GM18520 (cell line): ENCODE measurements around the gene SAT2.
A peak's percentile ranks its signal among the peaks of the same experiment; 100 is the strongest.
"Not testable (repeated sequence)": the region's sequence is repeated elsewhere in the genome, so short reads cannot be mapped to it uniquely, and the experiment has no call there.

Experiments
- ATAC-seq: cut with Tn5 transposase; IDR thresholded peaks from one replicate; pipeline ENCODE4 v1.9.1; 2021; ENCODE audit not compliant: unreplicated experiment

Gene SAT2

GRCh38 chr17:7627250-7628121 is at the start of gene SAT2:
Gene SAT2, minus strand, starts transcription at chr17:7627821. Its CDS starts 186 bp downstream, at chr17:7627635.
- ATAC-seq = peak; percentile 66

DNA sequence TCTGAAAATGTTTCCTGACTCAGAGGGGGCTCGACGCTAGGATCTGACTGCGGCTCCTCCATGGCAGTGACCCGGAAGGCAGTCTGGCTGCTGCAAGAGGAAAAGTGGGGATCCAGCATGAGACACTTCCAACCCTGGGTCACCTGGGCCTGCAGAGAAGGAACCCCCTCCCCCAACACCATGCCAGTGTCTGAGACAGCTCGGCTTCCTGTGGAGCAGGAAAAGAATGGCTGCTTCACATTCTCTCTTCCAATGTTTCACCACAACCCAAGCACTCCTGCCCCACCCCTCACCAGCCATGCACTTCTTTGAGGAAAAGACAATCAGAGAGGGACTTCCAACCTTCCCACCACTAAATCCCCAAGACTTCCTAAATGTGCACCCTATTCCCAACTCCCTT is 48.9 kb upstream of the SAT2 start:
- ATAC-seq = no peak

DNA sequence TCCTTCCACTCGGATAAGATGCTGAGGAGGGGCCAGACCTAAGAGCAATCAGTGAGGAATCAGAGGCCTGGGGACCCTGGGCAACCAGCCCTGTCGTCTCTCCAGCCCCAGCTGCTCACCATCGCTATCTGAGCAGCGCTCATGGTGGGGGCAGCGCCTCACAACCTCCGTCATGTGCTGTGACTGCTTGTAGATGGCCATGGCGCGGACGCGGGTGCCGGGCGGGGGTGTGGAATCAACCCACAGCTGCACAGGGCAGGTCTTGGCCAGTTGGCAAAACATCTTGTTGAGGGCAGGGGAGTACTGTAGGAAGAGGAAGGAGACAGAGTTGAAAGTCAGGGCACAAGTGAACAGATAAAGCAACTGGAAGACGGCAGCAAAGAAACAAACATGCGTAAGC is 47.3 kb upstream of the SAT2 start:
- ATAC-seq = no peak

DNA sequence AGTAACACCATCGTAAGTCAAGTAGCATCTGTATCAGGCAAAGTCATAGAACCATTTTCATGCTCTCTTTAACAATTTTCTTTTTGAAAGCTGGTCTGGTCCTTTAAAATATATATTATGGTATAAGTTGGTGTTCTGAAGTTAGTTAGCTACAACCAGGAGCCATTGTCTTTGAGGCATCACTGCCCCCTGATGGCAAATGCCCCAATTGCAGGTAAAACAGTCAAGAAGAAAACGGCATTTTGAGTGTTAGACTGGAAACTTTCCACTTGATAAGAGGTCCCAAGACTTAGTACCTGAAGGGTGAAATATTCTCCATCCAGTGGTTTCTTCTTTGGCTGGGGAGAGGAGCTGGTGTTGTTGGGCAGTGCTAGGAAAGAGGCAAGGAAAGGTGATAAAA is 45.6 kb upstream of the SAT2 start:
- ATAC-seq = no peak

GRCh38 chr17:7668482-7668881 is 40.9 kb upstream of the SAT2 start:
- no peak for ATAC-seq

DNA sequence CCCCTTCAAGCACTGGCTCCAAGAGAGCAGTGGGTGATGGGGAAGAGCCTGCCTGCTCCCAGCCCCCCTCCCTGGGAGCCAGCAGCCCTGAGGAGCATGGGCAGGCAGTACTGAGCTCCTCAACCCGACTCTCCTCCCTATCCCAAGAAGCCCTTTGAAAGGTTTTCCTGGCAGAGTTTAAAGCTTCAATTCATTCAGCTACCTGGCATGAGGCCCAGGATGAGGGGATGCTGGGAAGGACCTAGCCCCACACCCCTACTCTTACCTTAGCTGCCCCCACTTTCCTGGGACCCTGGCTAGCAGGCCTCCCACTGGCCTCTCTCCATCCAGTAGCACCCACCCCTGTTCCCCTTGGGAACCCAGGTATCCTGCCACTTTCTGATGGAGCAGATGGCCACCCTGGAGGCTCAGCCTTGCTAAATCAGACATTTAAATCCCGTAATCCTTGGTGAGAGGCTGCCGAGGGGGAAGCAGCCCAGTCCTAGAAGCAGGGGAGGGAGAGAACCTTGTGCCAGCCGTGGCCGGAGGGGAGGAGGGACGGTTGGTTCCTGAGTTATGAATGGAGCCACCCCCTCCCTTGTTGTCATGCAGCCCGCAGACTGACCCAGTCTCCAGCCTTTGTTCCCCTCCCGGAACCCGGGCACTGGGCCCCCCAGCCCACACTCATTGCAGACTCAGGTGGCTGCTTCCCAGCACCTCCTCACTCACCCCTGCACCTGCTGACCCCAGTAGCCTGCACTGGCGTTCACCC is 40.2 kb upstream of the SAT2 start:
- no peak for ATAC-seq

- no peak for ATAC-seq
These were observed 29.5 kb upstream of the SAT2 start for GRCh38 chr17:7656958-7657609.

DNA sequence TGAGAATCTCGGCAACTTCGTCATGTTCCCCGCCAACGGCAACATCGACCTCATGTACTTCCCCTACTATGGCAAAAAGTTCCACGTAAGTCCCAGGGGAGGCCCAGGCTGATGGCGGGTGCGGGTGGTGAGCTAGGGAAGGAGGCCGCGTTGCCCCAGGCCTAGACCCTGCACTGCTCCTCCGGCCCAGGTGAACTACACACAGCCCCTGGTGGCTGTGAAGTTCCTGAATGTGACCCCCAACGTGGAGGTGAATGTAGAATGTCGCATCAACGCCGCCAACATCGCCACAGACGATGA is 27.9 kb upstream of the SAT2 start:
- ATAC-seq = no peak

- no peak for ATAC-seq
These were observed 27.4 kb upstream of the SAT2 start for GRCh38 chr17:7654832-7655540.

DNA sequence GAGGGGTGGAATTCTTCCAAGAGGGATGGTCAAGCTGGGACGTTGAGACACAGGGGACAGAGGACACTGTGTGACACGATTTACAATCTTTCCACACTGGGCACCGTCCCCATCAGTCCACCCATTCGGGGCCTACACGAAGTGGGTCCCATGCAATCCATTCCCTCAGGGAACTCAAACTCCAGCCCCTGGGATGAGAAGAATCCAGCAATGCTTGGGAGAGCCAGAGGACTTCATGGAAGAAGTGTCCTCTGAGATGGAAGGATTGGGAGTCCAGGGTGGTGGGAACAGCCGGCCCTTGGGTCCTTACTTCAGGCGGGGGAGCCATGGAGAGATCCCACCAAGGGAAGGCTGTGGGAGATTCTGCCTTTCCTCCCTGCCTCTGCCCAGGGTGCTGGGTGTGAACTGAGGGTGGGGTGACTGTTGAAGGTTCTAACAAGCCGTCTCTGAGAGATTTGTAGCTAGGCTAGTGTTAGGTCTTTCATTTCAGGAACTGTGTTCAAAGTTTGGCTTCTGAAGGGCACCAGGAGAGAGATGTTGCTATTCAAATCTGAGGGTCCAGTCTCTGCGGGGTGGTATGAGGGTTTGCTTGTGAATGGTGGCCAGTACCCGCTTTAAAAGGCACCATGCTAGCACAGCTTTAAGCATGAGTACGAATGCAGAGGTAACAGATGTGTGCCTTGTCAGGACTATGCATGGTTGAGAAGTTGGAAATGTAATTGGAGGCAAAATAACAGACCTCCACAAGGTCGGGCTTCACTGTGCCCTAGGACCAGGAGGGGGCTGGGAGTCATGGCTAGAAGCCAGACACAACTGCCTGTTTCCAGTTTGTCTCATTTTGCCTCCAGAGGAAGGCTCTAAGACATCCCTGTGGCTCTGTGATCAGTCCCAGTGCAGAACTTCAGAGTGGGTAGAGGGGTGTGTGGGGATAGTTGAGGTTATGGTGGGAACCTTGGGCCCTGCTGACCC is 25.1 kb upstream of the SAT2 start:
- no peak for ATAC-seq

DNA sequence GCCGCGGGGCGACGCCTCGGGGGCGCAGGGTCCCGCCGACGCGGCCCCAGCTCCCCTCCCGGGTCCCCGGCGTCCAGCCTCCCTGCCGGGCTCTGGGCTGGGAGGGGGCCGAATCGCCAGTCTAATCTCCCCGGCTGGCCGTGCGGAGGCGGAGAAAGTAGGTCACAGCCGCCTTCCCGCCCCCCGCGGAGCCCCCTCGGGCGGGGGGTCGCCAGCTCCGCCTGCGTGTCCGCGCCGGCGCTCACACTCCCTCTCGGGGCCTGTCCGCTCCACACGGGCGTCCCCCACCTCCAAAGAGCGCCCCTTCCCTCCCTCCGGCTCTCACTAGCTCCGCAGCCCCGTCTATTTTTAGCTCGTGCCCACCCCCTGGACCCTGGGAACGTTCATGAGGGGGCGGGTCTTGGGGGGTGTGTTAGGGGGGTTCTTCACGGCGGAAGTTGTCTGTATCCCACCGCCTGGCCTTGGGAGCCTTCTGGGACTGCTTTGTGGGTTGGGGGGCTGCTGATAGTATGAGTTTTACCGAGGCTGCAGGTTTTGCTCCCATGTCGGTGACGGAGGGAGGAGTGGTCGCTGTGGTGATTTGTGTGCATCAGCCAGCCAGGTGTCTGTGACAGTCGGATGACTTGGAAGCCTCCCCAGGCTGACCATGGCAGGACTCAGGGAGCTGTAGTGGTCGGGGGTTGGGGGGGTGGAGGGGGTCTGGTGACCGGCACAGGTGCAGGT is 24.2 kb upstream of the SAT2 start:
- ATAC-seq = no peak

DNA sequence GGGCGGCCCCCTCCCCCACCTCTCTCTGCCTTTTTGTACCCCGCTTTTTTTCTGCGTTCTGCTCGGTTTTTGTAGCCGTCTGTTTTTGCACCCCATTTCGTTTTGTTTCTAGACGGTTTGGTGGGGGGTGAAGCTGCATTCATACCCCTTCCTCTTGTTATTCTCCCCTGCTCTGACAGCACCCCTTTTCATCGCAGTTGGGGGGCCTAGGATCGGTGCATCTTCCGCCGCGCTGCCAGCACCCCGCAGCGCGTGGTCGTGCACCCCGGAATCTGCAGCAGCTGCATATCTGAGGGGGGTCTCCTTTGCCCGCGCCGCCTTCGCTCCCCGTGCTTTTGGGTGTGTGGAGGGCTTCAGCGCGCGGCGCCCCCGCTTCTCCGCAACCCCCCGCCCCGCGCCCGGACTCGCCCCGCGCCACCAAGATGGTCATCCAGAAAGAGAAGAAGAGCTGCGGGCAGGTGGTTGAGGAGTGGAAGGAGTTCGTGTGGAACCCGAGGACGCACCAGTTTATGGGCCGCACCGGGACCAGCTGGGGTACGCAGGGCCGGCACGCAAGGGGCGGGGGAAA is 23.6 kb upstream of the SAT2 start:
- no peak for ATAC-seq

GRCh38 chr17:7650509-7651096 is 23.0 kb upstream of the SAT2 start, which contains the start of gene ATP1B2:
Gene ATP1B2, plus strand, starts transcription at chr17:7650926. Its CDS starts 593 bp downstream, at chr17:7651519.
- no peak for ATAC-seq

DNA sequence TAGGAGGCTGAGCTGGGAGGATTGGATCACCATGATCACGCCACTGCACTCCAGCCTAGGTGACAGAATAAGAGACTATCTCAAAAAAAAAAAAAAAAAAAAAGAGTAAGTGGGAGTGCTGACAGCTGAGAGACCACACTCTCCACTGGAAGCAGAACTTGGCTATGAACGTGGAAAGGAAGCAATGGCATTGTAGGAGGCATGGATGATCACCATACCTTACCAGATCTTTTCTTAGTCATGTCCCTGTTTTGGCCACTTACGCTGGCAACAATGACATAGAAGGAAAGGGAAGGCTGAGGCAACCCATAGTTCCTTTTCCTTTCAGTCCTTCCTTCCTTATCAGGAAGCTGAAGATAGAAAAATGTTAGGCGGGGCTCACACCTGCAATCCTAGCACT is 19.4 kb upstream of the SAT2 start:
- ATAC-seq = no peak

GRCh38 chr17:7646457-7646856 is 18.8 kb upstream of the SAT2 start:
- no peak for ATAC-seq

GRCh38 chr17:7644775-7645174 is 17.2 kb upstream of the SAT2 start:
- ATAC-seq = no peak

DNA sequence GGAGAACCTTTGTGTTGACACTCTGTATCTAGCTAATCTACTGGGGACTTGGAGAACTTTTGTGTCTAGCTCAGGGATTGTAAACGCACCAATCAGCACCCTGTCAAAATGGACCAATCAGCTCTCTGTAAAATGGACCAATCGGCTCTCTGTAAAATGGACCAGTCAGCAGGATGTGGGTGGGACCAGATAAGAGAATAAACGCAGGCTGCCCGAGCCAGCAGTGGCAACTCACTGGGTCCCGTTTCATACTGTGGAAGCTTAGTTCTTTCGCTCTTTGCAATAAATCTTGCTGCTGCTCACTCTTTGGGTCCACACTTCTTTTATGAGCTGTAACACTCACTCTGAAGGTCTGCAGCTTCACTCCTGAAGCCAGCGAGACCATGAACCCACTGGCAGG is 14.0 kb upstream of the SAT2 start:
- not testable (repeated sequence) for ATAC-seq

- ATAC-seq = no peak
These were observed 13.2 kb upstream of the SAT2 start for GRCh38 chr17:7640783-7641182.

DNA sequence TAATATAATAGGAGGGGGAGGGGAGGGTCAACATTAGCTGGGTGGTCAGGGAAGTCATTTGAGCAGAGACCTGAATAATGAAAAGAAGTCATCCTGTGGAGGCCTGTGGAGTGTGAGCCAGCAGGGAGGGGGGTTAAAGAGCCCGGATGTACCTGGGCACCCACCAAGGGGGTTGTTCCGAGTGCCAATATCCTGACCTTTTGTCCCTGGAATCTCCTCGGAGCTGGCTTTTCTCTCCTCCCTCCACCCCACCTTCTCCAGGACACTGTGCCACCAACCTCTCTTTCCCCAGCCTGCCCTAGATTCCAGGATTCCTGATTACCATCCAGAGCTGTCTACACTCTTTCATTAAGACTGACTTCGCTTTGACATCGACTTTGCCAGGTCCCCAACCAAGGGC is 8.5 kb upstream of the SAT2 start:
- ATAC-seq = no peak
